ENCODE results near the gene PLEKHG4.

PLEKHG4 gene, protein sequence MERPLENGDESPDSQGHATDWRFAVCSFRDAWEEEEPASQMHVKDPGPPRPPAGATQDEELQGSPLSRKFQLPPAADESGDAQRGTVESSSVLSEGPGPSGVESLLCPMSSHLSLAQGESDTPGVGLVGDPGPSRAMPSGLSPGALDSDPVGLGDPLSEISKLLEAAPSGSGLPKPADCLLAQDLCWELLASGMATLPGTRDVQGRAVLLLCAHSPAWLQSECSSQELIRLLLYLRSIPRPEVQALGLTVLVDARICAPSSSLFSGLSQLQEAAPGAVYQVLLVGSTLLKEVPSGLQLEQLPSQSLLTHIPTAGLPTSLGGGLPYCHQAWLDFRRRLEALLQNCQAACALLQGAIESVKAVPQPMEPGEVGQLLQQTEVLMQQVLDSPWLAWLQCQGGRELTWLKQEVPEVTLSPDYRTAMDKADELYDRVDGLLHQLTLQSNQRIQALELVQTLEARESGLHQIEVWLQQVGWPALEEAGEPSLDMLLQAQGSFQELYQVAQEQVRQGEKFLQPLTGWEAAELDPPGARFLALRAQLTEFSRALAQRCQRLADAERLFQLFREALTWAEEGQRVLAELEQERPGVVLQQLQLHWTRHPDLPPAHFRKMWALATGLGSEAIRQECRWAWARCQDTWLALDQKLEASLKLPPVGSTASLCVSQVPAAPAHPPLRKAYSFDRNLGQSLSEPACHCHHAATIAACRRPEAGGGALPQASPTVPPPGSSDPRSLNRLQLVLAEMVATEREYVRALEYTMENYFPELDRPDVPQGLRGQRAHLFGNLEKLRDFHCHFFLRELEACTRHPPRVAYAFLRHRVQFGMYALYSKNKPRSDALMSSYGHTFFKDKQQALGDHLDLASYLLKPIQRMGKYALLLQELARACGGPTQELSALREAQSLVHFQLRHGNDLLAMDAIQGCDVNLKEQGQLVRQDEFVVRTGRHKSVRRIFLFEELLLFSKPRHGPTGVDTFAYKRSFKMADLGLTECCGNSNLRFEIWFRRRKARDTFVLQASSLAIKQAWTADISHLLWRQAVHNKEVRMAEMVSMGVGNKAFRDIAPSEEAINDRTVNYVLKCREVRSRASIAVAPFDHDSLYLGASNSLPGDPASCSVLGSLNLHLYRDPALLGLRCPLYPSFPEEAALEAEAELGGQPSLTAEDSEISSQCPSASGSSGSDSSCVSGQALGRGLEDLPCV

DNA sequence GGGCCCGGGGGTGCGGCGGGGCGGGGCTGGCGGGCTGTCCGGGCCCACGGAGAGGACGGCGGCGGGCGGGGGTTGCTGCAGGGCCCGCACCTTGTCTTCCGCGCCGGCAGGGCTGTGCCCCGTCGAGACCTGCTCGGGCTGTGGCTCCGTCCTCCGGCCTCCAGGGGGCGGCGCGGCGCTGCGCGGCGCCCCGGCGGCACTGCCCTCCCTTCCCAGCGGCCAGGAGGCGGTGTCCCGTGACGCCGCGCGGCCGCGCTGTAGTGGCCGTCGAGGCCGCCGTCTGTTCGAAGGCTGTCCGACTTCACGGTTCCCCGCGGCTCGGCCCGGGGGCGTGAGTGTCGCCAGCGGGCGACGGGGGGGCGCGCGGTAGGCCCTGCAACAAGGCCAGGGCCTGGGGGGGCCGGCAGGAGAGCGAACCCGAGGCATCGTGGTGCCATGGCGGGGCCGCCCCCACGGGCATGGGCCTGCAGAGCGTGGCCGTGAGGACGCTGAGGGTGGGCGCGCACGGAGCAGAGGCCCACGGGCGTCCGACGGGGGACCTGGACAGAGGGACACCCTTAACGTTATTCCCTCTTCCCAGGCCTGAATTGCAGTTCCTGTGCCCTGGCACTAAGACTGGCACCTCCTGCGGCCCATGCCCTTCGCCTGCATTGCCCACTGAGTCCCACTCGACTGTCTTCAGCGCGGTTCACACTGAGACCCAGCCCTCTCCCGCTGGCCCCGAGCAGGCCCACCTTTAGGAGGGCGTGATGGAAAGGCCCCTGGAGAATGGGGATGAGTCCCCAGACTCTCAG is at the start of gene PLEKHG4:
Gene PLEKHG4, plus strand, starts transcription at position 237 of the 794 bp plus-strand sequence. Its CDS starts 513 bp downstream, at position 750.
- in situ Hi-C loops (cut with MboI; ENCODE audit: low sequenced_read_pairs) = no loop called here

DNA sequence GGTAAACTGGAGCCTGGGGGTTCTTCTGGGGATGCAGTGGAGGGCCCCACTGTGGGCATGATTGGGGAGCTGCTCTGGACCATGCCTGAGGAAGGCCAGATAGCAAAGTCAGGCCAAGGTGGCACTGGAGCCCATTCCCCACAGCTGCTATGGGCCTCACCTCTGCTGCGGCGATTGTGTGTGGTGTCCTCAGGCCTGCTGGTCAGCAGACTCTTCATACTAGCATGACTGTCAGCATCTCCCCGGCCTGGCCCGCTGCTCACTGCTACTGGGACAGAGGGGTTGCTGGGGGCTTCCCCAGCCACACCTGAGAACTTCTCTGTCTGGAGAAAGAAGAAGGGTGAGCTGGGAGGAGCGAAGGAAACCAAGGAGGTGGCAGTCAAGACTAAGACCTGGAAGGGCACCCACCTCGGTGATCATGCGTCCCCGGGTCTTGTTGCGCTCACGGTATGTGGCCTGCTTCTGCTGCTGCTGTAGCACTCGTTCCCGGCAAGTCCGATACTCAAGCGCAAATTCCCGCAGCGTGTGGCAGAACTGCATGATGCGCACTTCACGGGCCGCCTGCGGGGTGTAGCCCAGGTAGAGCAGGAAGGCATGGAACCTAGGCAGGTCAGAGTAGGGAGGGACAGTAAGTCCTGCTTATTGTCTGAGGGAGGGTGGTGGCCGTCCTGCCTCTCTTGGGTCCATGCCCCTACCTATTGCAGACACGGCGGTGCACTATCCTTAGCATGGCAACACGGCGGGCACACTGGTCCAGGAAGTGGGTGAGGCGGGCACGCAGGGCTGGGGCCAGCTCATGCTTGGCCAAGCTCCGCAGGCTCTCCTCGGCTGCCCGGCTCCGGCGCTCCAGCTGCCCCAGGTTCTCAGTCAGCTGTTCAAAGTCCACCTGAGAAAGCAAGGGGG is 49.2 kb upstream of the PLEKHG4 start:
- in situ Hi-C loops (cut with MboI; ENCODE audit: low sequenced_read_pairs) = no loop called here

DNA sequence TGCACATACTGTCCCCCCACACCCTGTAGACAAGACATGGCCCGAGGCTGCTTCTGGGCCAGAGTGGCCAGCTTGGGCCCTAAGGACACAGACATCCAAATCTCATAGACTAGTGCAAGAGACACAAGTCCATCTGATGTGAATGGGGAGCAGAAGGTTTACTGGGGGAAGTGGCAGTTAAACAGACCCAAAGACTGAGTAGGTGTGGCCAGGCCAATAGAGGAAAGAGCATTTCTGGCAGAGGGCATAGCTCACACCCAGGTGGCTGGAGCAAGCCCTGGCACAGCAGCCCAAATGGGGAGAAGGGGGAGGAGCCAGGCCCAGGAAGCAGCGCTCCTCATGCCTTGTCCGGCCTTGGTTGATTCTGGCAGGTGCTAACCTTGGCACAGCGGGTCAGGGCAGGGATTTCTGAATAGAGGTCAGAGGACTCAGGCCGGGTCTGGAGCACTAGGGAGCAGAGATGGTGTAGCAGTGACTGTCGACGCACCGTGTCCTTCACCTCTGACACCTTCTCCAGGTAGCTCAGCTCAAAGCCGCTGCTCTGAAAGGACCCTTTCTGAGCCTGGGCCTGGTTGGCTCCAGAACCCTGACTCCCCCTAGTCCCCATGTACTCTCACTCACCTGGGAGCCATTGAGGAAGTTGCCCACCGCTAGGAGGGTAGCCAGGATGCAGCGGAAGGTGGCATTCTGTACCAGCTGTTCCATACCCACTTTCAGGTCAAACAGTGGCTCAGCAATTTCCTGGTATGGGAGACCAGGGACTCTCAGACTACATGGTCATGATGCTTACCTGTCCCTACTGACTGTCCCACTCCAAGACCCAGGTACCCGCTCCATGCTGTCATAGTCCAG is 48.3 kb upstream of the PLEKHG4 start:
- in situ Hi-C loops (cut with MboI; ENCODE audit: low sequenced_read_pairs) = no loop called here

DNA sequence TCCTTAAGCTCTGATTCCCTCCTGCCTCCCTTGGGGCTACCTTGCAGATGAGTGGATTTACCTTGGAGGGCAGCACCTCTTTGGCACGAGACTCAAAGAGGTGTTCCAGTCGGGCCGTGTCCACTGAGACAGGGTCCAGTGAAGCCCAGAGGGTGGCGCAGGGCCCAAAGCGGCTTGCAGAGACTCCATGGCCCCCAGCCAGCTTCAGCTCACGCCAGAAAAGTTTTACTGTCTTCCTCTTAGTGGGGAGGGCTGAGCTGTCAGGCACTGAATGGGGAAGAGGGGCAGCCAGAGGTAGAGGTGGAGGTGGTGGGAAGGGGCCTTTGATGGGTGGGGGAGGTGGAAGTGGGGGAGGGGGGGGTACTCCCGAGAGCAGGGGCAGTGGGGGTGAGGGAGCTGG is 45.7 kb upstream of the PLEKHG4 start:
- in situ Hi-C loops (cut with MboI; ENCODE audit: low sequenced_read_pairs) = no loop called here

DNA sequence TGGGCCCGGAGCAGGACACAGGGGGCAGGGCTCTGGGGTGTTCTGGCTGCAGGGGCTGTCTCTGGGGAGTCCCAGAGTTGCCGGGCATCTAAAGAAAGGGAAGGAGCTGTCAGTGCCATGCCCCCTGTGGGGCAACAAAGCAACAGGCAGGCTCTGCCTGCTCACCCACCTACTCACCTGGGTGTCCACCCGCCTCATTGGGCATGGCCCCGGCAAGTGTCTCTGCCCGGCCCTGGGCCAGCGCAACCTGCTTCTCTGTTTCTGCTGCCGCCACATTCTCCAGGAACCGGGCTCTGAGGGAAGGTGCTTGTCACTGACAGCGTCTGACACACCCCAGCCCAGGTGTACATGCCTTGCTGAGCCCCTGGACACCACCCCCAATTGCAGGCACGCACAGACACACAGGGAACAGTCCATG is 45.1 kb upstream of the PLEKHG4 start:
- in situ Hi-C loops (cut with MboI; ENCODE audit: low sequenced_read_pairs) = no loop called here

DNA sequence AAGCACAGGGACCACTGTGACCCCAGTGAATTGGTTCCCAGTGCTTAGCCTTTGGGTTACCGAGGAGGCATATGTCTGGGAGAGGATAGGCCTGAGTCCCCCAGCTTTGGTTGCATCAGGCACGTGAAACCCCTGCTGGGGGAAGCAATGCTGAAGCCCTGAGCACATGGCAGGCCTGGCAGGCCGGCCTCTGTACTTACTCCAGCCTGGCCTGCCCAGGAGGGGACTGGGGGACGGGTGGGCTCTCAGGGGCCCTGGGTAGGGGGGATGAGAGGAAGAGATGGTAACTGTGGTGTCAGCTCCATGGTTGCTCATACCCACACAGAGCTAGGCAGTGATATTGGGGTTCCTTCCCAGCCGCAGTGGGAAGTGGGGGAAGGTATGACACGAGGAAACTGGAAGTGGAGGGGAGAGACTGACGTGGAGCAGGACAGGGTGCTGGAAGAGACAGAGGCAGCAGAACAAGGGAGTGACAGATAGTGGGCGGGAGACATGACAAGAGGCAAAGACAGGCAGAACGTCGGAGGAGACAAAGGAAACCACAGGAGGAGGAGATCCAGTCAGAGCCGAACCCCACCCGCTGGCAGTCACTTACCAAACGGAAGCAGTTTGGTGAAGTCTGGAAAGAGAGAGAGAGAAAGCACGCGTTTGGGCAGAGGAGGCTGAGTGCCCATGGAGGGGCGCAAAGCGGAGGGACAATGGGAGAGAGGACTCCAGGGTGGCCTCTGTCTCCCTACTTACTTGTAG is 43.3 kb upstream of the PLEKHG4 start:
- in situ Hi-C loops (cut with MboI; ENCODE audit: low sequenced_read_pairs) = no loop called here

DNA sequence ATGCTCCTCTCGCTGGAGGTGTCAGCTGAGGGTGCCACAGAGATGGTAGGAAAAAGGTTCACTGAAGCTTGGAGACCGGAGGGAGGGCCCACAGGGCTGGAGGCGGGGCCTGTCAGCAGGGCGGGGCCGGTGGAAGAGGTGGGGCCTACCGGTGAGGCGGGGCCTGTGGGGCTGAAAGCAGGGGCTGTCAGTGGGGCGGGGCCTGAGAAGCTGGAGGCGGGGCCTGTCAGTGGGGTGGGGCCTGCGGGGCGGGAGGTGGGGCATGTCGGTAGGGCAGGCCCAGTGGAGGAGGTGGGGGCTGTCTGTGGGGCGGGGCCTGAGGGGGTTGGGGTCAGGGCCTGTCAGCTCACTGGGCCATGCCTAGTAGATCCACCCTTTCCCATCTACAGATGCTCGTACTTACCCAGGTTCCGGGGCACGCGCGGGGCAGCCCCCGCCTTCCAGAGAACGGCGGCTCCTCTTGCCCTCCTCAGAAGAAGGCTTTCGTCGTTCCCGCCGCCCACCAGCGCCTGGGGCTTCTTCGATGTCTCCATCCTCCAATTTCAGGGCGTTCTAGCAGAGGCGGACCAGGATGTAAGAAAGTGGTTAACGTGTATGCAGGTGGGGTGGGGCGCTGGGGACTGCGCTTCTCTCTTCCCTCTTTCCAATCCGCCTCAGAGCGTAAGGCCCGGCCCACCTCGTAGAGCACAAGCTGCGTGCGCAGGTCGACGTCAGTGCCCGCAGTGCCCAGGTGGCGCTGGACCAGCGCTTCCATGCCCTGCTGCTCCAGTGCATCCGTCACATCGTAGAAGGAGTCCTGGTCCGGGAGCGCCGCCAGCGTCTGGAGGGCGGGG is 42.6 kb upstream of the PLEKHG4 start:
- in situ Hi-C loops (cut with MboI; ENCODE audit: low sequenced_read_pairs) = no loop called here

DNA sequence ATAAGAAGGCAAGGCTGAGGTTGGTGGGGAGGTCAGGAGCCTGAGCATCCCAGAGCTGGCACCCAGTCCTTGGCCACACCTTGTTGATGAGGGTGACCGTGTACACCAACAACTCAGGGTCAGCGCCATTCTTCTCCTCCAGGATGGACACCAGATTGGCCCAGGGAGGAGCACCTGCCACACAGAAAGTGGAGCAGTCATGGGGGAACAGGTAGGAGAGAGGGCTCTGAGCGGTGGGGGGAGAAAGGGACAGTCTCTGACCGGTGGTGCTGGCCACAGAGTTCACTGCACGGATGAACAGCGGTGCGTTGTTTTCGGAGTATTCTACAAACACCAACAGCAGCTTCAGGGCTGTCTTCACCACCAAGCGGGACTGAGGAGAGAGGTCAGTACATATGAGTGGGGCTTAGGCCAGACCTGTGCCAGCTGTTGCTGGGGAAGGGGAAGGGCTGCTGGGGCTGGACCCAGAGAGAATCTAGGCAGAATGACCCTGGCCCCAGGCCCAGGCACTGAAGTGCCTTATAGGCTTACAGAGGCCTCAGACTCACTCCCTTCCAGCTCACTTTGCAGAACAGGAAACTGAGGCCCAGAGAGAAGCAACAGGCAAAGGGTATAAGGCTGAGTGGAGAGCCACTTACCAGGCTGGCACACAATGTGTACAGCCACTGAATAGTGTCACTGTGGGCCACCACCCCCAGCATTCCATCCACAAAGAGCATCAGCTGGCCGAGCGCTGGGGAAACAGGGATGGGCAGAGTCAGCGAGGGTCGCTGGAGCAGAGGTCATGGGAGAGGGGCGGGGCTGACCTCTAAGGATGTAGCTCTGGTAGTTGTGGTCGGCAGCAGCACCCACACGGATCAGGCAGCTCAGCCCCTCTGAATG is 41.7 kb upstream of the PLEKHG4 start:
- in situ Hi-C loops (cut with MboI; ENCODE audit: low sequenced_read_pairs) = no loop called here

DNA sequence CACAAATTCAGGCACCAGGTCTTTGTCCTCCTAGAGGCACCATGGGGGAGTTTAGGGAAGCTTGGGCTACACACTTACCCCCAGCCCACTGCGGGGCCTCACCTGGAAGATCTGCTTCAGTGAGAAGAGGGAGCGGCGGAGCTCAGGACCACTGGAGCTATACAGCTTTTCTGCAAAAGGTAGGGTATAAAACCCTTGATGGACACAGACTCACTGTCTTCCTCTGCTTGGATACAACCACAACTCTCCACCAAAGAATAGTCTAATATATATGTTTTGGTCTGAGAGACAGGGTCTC is 41.1 kb upstream of the PLEKHG4 start:
- in situ Hi-C loops (cut with MboI; ENCODE audit: low sequenced_read_pairs) = no loop called here

DNA sequence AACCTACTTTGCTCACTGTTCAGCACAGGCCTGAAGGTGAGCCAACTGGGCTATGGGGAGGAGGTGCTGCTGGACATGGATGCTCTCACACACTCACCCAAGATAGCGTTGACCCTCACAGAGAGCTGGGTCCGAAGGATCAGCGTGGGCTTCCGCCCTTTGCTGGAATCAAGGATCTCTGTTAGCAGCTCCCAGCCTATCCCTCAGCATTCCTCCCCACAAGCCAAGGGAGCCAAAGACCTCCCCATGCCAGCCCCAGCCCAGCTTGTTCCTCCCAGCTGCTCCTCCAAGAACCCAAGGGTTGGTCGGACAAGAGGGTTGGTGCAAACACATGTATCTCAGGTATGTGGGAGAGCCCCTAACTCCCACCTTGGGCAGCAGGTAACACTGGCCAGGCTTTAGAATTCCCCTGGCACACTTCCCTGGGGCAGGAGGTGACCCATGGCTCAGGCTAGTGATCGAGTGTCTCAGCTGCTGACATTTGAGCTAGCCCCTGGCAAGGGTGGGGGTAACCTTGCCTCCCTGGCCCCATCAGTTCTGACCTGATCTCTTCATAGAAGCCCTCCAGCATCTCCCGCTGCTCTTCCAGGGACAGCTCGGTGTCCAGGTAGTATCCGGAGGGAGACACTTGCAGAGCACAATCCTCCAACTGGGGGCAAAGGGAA is 40.4 kb upstream of the PLEKHG4 start:
- in situ Hi-C loops (cut with MboI; ENCODE audit: low sequenced_read_pairs) = no loop called here

DNA sequence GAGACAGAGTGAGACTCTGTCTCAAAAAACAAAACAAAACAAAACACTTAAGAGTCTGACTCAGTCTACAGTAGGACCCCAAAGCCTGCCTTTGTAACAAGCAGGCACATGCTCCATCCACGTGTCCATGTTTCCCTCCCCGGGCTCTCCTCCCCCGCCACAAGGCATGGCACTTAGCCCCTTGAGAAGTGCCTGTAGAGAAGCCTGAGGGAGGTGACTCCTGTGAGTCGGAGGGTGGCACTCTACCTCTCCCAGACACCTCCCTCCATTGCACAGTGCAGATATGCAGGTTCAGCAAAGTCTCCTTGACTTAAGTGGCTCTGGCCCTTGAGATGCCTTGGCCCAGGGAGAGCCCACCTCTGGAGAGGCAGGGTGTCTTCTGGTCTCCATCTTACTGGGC is 38.8 kb upstream of the PLEKHG4 start:
- in situ Hi-C loops (cut with MboI; ENCODE audit: low sequenced_read_pairs) = no loop called here

DNA sequence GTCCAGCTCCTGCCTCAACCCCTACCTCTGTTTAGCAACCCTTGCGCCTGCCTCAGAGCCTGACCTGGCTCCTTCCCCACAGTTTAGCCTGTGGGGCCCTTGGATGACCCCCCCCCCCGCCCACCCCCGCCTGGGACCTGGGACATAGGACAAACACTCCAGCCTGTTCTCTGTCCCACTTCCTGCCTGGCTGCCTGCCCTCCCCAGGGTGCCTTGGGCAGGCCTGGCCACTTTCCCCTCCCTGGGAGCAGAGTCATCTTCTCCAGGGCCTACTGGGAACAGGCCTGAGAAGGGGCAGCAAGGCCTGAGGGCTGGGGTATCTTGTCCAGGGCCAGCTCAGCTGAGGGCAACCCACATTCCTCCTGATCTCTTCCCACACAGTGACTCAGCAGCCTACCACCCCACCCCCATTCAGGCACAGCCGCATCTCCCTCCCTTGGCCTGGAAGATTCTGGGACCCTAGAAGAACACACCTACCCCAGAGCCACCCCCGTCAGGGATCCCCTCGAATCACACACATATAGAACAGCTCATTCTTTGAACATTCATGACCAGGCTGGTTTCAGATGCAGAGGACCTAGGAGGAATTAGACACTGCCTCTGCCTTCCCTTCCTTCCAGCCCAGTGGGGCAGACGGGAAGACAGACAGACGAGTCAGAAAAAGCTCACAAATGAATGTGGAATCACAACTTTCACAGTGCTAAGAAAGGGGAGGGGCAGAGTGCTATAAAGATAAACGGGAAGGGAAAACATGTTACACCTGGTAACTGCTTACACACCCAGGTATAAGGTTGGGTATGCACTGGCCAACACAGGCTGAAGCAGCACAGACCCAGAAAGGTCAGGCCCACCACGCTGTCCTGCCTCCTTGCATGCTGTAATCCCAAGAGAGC is 38.1 kb upstream of the PLEKHG4 start:
- in situ Hi-C loops (cut with MboI; ENCODE audit: low sequenced_read_pairs) = no loop called here

DNA sequence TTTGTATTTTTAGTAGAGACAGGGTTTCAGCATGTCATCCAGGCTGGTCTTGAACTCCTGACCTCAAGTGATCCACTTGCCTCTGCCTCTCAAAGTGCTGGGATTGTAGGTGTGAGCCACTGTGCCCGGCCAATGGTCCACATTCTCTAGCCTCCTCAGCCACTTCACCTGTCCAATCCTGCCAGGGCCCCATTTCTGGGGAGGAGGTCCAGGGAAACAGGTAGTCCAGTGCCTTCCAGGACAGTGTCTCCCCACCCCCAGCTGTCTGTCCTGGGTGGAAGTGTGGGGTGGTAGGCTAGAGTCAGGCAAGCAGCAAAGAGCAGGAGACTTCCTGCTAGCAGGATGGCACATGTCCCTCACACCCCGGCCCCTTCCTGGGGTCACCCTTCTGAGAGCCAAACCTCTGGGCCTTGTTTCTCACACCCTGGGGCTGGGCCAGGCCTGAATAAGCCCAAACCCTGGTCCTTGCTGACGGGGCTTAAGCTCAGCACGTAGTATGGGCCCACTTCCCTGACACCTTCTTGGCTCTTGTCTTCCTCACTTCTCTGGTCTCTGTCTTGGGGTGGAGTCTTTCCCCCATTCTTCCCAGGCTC is 37.1 kb upstream of the PLEKHG4 start:
- in situ Hi-C loops (cut with MboI; ENCODE audit: low sequenced_read_pairs) = no loop called here

DNA sequence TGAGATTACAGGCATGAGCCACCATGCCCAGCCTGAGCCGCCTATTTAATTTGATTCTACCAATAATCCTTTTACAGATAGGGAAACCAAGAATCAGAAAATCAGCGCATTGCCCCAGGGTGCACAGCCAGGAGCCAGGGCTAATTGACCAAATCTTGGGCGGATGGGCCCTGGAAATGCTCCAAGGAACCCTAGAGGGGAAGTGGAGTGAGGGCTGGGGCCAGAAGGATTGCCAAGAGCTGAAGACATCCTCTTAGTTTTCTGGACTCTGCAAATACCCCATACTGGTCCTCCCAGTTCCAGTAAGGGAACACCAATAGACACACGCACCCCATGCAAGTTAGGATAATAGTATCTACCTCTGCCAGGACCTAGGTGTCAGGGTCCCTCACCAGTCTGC is 35.9 kb upstream of the PLEKHG4 start:
- in situ Hi-C loops (cut with MboI; ENCODE audit: low sequenced_read_pairs) = no loop called here

Data from HL-60/S4 treated with phorbol 12-myristate 13-acetate at 8.2 ng/mL for 4 days and 3 days (cell line).